Measurements from ENCODE around the gene MTMR3.
"Not testable (repeated sequence)": the region's sequence is repeated elsewhere in the genome, so short reads cannot be mapped to it uniquely, and the experiment has no call there.

Gene MTMR3

GRCh38 chr22:29967461-29967860, 84.5 kb downstream of the MTMR3 start:
- DNase-seq (ENCODE audit: low spot score): no peak

GRCh38 chr22:29971607-29972006, 88.6 kb downstream of the MTMR3 start:
- no peak for DNase-seq (ENCODE audit: low spot score)

GRCh38 chr22:29972121-29972520, 89.1 kb downstream of the MTMR3 start:
- DNase-seq (ENCODE audit: low spot score): no peak

- no peak for DNase-seq (ENCODE audit: low spot score)
Measured at GRCh38 chr22:29973269-29973668, 90.3 kb downstream of the MTMR3 start.

GRCh38 chr22:29973680-29974079, 90.7 kb downstream of the MTMR3 start:
- not testable (repeated sequence) for DNase-seq (ENCODE audit: low spot score)

GRCh38 chr22:29975494-29975893, 92.5 kb downstream of the MTMR3 start:
- DNase-seq (ENCODE audit: low spot score): no peak

GRCh38 chr22:29977107-29977506, 94.1 kb downstream of the MTMR3 start:
- no peak for DNase-seq (ENCODE audit: low spot score)

GRCh38 chr22:29979777-29980321, 96.9 kb downstream of the MTMR3 start:
- DNase-seq (ENCODE audit: low spot score): no peak

GRCh38 chr22:29983296-29983917, 100.4 kb downstream of the MTMR3 start:
- no peak for DNase-seq (ENCODE audit: low spot score)

- DNase-seq (ENCODE audit: low spot score): no peak
Measured at GRCh38 chr22:29985912-29986311, 102.9 kb downstream of the MTMR3 start.

- DNase-seq (ENCODE audit: low spot score): no peak
Measured at GRCh38 chr22:29987137-29987536, 104.2 kb downstream of the MTMR3 start.

GRCh38 chr22:29988719-29989118, 105.7 kb downstream of the MTMR3 start:
- no peak for DNase-seq (ENCODE audit: low spot score)

GRCh38 chr22:29989446-29989845, 106.5 kb downstream of the MTMR3 start:
- DNase-seq (ENCODE audit: low spot score): no peak

- DNase-seq (ENCODE audit: low spot score): no peak
Measured at GRCh38 chr22:29992341-29993275, 109.6 kb downstream of the MTMR3 start.

- DNase-seq (ENCODE audit: low spot score): peak; percentile 32
Measured at GRCh38 chr22:29994027-29994715, 111.2 kb downstream of the MTMR3 start.

GRCh38 chr22:29994943-29995342, 112.0 kb downstream of the MTMR3 start:
- DNase-seq (ENCODE audit: low spot score): no peak

GRCh38 chr22:29997107-29997506, 114.1 kb downstream of the MTMR3 start:
- no peak for DNase-seq (ENCODE audit: low spot score)

GRCh38 chr22:29997516-29997915, 114.5 kb downstream of the MTMR3 start:
- no peak for DNase-seq (ENCODE audit: low spot score)

GRCh38 chr22:29998627-29999384, 115.8 kb downstream of the MTMR3 start:
- DNase-seq (ENCODE audit: low spot score): no peak

GRCh38 chr22:30000566-30000965, 117.6 kb downstream of the MTMR3 start:
- DNase-seq (ENCODE audit: low spot score): no peak

GRCh38 chr22:30001459-30001858, 118.5 kb downstream of the MTMR3 start:
- DNase-seq (ENCODE audit: low spot score): no peak
